Naive thymus-derived CD4-positive, alpha-beta T cell (primary cell): ENCODE results near the gene TERT. TPM values are rescaled to one million over a fixed set of nuclear protein-coding genes. Genes with fewer than 3 reads are reported as not detected.
A peak's percentile ranks its signal among the peaks of the same experiment; 100 is the strongest.

Experiments used
- ATAC-seq: fragments of 150-1000 bp; cut with Tn5 transposase; 2 replicates; pipeline ENCODE4 v1.10.0; 2021; ENCODE audit warnings: mild to moderate bottlenecking, moderate library complexity
- CTCF ChIA-PET: fragments of 350-600 bp; sonication (Branson Sonifier 250); formaldehyde crosslinking; loops from one replicate; lab custom pipeline; 2021; ENCODE audit warnings: antibody characterized with exemption; lab: Charles Lee
- POLR2A ChIA-PET: fragments of 350-600 bp; sonication (Branson Sonifier 250); formaldehyde crosslinking; loops from one replicate; lab custom pipeline; 2021; ENCODE audit warnings: antibody characterized with exemption, inconsistent platforms; lab: Charles Lee
- DNase-seq, 9 donors: peaks; one replicate each; pipeline versions ENCODE4 v3.0.0 to v3.0.0-alpha.2; 2020 to 2022; ENCODE audit warnings: mixed read lengths in 1 of 9
- H3K27ac ChIP-seq: one replicate; pipeline ENCODE4 v1.7.0; 2013; ENCODE audit warnings: mild to moderate bottlenecking, low read depth, low read length, moderate library complexity
- H3K27me3 ChIP-seq, 2 donors: one replicate each; pipeline ENCODE4 v1.7.0; 2013; ENCODE audit warnings: low read length in 2 of 2, mild to moderate bottlenecking in 2 of 2, moderate library complexity in 2 of 2; ENCODE audit not compliant: control insufficient read depth in 2 of 2, insufficient read depth in 2 of 2
- H3K36me3 ChIP-seq, 3 experiments: 1 replicate in 2 of 3; 2 replicates in 1 of 3; pipeline ENCODE4 v1.7.0; 2013; ENCODE audit warnings: low read length in 3 of 3, mild to moderate bottlenecking in 3 of 3, moderate library complexity in 1 of 3; ENCODE audit not compliant: insufficient read depth in 3 of 3, control insufficient read depth in 2 of 3
- H3K4me1 ChIP-seq, 2 donors: one replicate each; pipeline ENCODE4 v1.7.0; 2013; ENCODE audit warnings: low read length in 2 of 2, mild to moderate bottlenecking in 2 of 2, moderate library complexity in 1 of 2; ENCODE audit not compliant: control insufficient read depth in 2 of 2, insufficient read depth in 2 of 2
- H3K4me3 ChIP-seq: 2 replicates; pipeline ENCODE4 v1.7.0; 2013; ENCODE audit warnings: mild to moderate bottlenecking, low read length
- H3K9me3 ChIP-seq, 3 experiments: 1 replicate in 2 of 3; 2 replicates in 1 of 3; pipeline ENCODE4 v1.7.0; 2013; ENCODE audit warnings: low read length in 3 of 3; ENCODE audit not compliant: control insufficient read depth in 2 of 3
- H3K27ac Mint-ChIP-seq, 9 donors: one replicate each; pipeline ENCODE4 v1.8.0; 2020 to 2022; ENCODE audit warnings: mixed read lengths in 9 of 9, mild to moderate bottlenecking in 8 of 9, moderate library complexity in 5 of 9, inconsistent platforms in 2 of 9
- H3K27me3 Mint-ChIP-seq, 5 donors: one replicate each; pipeline ENCODE4 v1.8.0; 2021 to 2022; ENCODE audit warnings: mixed read lengths in 5 of 5, mild to moderate bottlenecking in 1 of 5
- H3K36me3 Mint-ChIP-seq, 5 donors: one replicate each; pipeline ENCODE4 v1.8.0; 2020 to 2022; ENCODE audit warnings: mixed read lengths in 5 of 5, mild to moderate bottlenecking in 3 of 5, inconsistent platforms in 1 of 5
- H3K4me1 Mint-ChIP-seq, 7 donors: one replicate each; pipeline ENCODE4 v1.8.0; 2020 to 2022; ENCODE audit warnings: mixed read lengths in 7 of 7, mild to moderate bottlenecking in 3 of 7, inconsistent platforms in 1 of 7
- H3K4me3 Mint-ChIP-seq, 10 donors: one replicate each; pipeline ENCODE4 v1.8.0; 2020 to 2022; ENCODE audit warnings: mild to moderate bottlenecking in 10 of 10, mixed read lengths in 10 of 10, moderate library complexity in 6 of 10, inconsistent platforms in 2 of 10
- H3K9me3 Mint-ChIP-seq, 11 donors: one replicate each; pipeline ENCODE4 v1.8.0; 2020 to 2022; ENCODE audit warnings: mixed read lengths in 11 of 11, mild to moderate bottlenecking in 4 of 11, inconsistent platforms in 1 of 11, moderate library complexity in 1 of 11
- intact Hi-C, 2 donors: fragments of 100-400 bp; cut with micrococcal nuclease; formaldehyde crosslinking; loops; one replicate each; pipeline ENCODE4 v1.15.1; 2023
- polyA plus RNA-seq, 2 donors: library from polyadenylated mRNA; unstranded; fragments of 300-500 nt; fragmentation: Illumina TruSeq; gene quantifications; one replicate each; pipeline ENCODE4 v1.2.3, GENCODE V29; 2021
- total RNA-seq, 6 experiments: library from RNA in 5 of 6; stranded (reverse) in 5 of 6; gene quantifications; 1 replicate in 5 of 6; 2 replicates in 1 of 6; pipeline ENCODE4 v1.2.3 and lab custom pipeline; 2021 to 2026

The TERT gene
- total and polyA plus RNA-seq, 7 experiments from 2014 or later = 0.13 to 3.3 (median 1.3) TPM; not detected in 1

DNA sequence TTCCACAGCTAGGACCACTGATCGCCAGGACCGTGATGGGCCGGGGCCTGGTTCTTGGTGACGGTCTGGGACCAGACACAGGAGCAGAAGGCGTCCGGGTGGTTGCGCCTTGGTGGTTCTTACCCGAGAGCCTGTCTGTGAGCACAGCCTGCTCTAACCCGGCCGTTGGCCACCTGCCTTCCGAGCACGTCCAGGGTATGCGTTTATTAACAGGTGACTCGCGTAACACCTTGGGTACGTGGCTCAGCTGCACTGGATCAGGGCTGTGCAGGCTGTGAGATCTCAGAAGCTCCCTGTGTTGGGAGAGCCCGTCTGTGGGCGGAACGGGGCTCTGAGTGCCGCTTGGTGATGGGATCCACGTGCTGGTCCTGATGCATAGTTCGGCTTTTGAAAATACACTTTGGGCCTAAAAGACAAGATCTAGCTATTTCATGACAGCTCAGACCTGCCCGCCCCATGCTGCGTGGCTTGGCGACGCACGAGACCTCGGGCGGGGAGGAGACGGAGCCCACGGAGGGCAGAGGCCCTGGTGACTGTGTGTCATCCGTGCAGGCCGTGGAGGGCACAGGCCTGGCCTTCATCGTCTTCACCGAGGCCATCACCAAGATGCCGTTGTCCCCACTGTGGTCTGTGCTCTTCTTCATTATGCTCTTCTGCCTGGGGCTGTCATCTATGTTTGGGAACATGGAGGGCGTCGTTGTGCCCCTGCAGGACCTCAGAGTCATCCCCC lies 76.4 kb downstream of the TERT start:
- H3K27me3 Mint-ChIP-seq = peaks cover 0 to 4% (median 0%) of the 10 kb centered on the region in 5 donors
- DNase-seq (no peak), ATAC-seq (no peak)
- H3K9me3 ChIP-seq = no peaks in the 10 kb centered on the region
- H3K9me3 Mint-ChIP-seq = peaks cover 0 to 3% (median 0%) of the 10 kb centered on the region in 11 donors
- peak overlapping the region in 1 of 9 donors; percentile 18 for H3K27ac Mint-ChIP-seq
- H3K36me3 ChIP-seq = no peaks in the 10 kb centered on the region
- ChIA-PET POLR2A (no interaction called here), CTCF (interaction anchor here (1.0 kb wide), 1 partner anchor 9 kb away, joined by 4 read pairs; no protein-coding TSS in a partner anchor)
- no peak overlapping the region for H3K4me3 ChIP-seq
- peaks cover 0 to 6% (median 4%) of the 10 kb centered on the region in 7 donors for H3K4me1 Mint-ChIP-seq
- H3K27me3 ChIP-seq = no peaks in the 10 kb centered on the region
- no peaks in the 10 kb centered on the region for H3K36me3 Mint-ChIP-seq
- no peak overlapping the region for H3K27ac ChIP-seq
- intact Hi-C loops = no loop called here
- no peaks in the 10 kb centered on the region for H3K4me1 ChIP-seq
- no peak overlapping the region for H3K4me3 Mint-ChIP-seq

DNA sequence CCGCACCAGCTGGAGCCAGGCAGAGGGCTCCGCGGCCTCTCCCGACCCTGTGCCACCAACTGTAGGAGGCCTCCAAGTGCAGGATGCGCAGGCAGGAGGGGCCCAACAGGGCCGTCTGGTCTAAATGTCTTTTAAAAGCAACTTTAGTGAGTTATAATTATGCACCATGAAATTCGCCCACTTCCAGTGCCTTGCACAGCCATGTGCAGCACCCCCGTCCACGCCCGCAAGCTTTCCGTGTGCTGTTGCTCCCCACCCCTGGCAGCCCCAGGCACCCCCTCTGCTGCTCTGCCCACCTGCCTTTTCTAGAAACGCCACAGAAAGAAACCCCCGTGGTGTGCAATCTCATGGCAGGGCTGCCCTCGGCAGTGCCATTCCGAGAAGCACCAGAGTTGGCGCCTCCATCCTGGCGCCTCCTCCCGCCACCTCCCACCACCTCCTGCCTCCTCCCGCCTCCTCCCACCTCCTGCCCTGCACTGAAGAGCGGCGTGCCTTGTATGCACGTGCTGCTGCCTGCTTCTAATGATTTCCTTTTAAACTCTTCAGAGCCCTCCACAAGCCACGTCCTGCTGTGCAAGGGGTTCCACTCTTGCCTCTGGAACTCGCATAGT lies 77.2 kb downstream of the TERT start:
- intact Hi-C loops = no loop called here
- Histone ChIP-seq H3K9me3 (no peaks in the 10 kb centered on the region), H3K36me3 (no peaks in the 10 kb centered on the region), H3K4me1 (no peaks in the 10 kb centered on the region), H3K27ac (no peak overlapping the region), H3K4me3 (no peak overlapping the region), H3K27me3 (no peaks in the 10 kb centered on the region)
- Mint-ChIP-seq H3K4me3 (no peak overlapping the region), H3K4me1 (peaks cover 0 to 6% (median 4%) of the 10 kb centered on the region in 7 donors), H3K36me3 (no peaks in the 10 kb centered on the region), H3K9me3 (peaks cover 0 to 3% (median 0%) of the 10 kb centered on the region in 11 donors), H3K27ac (no peak overlapping the region), H3K27me3 (peaks cover 0 to 4% (median 0%) of the 10 kb centered on the region in 5 donors)
- ChIA-PET POLR2A (no interaction called here), CTCF (interaction anchor here (1.1 kb wide), 1 partner anchor 356 kb away, joined by 3 read pairs; no protein-coding TSS in a partner anchor)
- ATAC-seq (no peak), DNase-seq (peak in 2 of 9 donors; percentile 9 to 16)

DNA sequence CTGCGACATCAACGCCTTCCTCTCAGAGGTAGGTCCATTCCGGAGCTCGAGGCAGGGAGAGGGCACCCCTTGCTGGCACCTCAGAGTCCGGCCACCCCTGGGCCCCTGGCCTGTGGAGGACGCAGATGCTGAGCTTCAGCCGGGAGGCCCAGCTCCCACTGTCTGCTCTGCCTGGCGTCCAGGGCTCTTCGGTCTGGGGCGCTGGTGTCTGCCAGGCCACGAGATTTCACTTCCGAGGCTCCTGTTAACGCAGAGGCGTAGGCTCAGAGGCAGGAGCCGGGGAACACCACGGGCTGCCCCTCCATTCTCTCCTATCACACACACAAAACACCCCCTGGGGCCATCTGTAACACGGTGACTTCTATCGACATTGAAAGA lies 78.0 kb downstream of the TERT start:
- peaks cover 0 to 4% (median 0%) of the 10 kb centered on the region in 5 donors for H3K27me3 Mint-ChIP-seq
- ChIA-PET CTCF (interaction anchor here (1.1 kb wide), 1 partner anchor 355 kb away, joined by 3 read pairs; no protein-coding TSS in a partner anchor), POLR2A (no interaction called here)

DNA sequence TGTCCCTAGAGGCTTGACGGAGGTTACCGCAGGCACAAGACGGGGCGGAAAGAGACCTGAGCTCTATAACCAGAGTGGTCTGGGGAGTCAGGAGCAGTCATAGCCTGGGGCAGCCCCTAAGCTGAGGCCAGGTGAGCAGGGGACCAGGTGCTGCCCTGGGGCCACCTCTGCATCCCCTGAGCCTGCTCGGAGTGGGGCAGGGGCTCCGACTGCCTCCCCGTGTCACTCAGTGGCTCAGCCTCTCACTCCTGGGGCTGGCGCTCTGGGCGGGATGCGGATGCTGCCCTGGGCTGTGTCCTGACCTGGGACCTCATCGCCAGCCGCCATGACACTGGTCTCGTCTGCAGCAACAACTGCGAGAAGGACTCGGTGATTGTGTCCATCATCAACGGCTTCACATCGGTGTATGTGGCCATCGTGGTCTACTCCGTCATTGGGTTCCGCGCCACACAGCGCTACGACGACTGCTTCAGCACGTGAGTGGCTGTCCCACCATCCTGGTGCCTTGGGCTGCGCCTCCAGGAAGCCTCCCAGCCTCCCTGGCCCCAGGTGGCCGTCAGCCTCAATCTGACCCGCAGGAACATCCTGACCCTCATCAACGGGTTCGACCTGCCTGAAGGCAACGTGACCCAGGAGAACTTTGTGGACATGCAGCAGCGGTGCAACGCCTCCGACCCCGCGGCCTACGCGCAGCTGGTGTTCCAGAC lies 78.5 kb downstream of the TERT start:
- ChIA-PET CTCF (interaction anchor here (1.1 kb wide), 2 partner anchors 35 to 354 kb away, joined by 3 read pairs; no protein-coding TSS in a partner anchor), POLR2A (no interaction called here)
- Mint-ChIP-seq H3K9me3 (no peaks in the 10 kb centered on the region), H3K36me3 (no peaks in the 10 kb centered on the region), H3K4me3 (no peak overlapping the region), H3K27me3 (peaks cover 0 to 4% (median 0%) of the 10 kb centered on the region in 5 donors), H3K4me1 (peaks cover 0 to 6% (median 4%) of the 10 kb centered on the region in 7 donors), H3K27ac (no peak overlapping the region)
- Histone ChIP-seq H3K9me3 (no peaks in the 10 kb centered on the region), H3K27ac (no peak overlapping the region), H3K4me3 (no peak overlapping the region), H3K4me1 (no peaks in the 10 kb centered on the region), H3K27me3 (no peaks in the 10 kb centered on the region), H3K36me3 (no peaks in the 10 kb centered on the region)
- DNase-seq (no peak), ATAC-seq (no peak)
- intact Hi-C loops = no loop called here

More for the DNA sequence above, 78.0 kb downstream of the TERT start:
- H3K9me3 Mint-ChIP-seq = no peaks in the 10 kb centered on the region
- no peaks in the 10 kb centered on the region for H3K4me1 ChIP-seq
- H3K4me3 ChIP-seq = no peak overlapping the region
- no peaks in the 10 kb centered on the region for H3K27me3 ChIP-seq
- no peak overlapping the region for H3K27ac ChIP-seq
- H3K4me3 Mint-ChIP-seq = no peak overlapping the region
- H3K27ac Mint-ChIP-seq = no peak overlapping the region
- DNase-seq (no peak), ATAC-seq (no peak)
- H3K9me3 ChIP-seq = no peaks in the 10 kb centered on the region
- H3K36me3 Mint-ChIP-seq = no peaks in the 10 kb centered on the region
- intact Hi-C loops = no loop called here
- H3K4me1 Mint-ChIP-seq = peaks cover 0 to 6% (median 4%) of the 10 kb centered on the region in 7 donors
- no peaks in the 10 kb centered on the region for H3K36me3 ChIP-seq

DNA sequence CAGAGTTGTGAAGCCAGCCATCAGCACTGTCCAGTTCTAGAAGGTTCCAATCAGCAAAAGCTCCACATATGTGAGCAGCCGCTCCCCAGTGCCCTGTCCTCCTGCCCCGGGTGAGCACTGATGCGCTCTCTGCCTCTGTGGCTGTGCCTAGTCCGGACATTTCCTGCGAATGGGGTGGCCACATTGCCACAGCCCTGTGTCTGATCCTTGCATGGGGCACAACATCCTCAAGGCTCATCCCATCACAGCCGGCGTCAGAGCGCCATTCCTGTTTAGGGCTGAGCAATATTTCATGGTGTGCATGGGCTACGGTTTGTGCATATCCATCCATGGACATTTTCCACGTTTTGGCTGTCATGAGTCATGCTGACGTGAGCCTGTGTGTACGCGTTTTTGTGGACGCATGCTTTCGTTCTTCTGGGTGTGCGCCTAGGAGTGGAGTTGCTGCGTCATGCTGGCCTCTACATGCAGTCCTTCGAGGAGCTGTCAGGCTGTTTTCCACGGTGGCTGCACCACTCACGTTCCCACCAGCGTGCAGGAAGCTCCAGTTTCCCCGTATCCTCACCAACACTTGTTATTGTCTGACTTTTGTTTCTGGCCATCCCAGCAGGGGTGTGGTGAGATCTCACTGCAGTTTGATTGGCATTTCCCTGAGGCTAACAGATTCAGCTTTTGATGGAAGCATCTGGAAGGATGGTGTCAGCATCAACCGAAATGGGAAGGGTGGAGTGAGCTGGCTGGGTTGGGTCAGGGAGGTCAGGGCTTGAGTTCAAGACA lies 79.4 kb downstream of the TERT start:
- Mint-ChIP-seq H3K36me3 (no peaks in the 10 kb centered on the region), H3K27ac (peak overlapping the region in 1 of 9 donors; percentile 46), H3K4me1 (peaks cover 0 to 6% (median 4%) of the 10 kb centered on the region in 7 donors), H3K4me3 (no peak overlapping the region), H3K27me3 (peaks cover 0 to 4% (median 0%) of the 10 kb centered on the region in 5 donors), H3K9me3 (no peaks in the 10 kb centered on the region)
- ATAC-seq = no peak
- Histone ChIP-seq H3K4me3 (no peak overlapping the region), H3K4me1 (no peaks in the 10 kb centered on the region), H3K36me3 (no peaks in the 10 kb centered on the region), H3K9me3 (no peaks in the 10 kb centered on the region), H3K27me3 (no peaks in the 10 kb centered on the region), H3K27ac (no peak overlapping the region)
- ChIA-PET POLR2A (no interaction called here), CTCF (interaction anchor here (1.1 kb wide), 1 partner anchor 35 kb away, joined by 3 read pairs; no protein-coding TSS in a partner anchor)
- intact Hi-C loops = no loop called here
- no peak for DNase-seq

DNA sequence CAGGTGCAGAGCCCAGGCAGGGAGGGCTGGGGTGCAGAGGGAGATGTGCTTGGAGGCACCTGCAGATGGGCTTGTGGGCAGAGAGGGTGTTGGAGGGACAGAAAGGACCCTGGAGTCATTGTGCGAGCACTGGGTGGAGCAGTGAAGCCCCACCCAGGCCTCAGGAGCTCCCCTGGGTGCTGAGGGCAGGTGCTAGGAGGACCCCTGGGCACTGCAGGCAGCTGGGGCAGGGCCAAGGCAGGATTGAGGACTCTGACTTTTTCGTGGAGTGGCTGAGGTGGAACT lies 80.0 kb downstream of the TERT start:
- no peaks in the 10 kb centered on the region for H3K27me3 ChIP-seq
- Mint-ChIP-seq H3K36me3 (no peaks in the 10 kb centered on the region), H3K4me3 (no peak overlapping the region), H3K9me3 (no peaks in the 10 kb centered on the region), H3K27ac (no peak overlapping the region), H3K4me1 (peaks cover 0 to 6% (median 4%) of the 10 kb centered on the region in 7 donors), H3K27me3 (peaks cover 0 to 4% (median 0%) of the 10 kb centered on the region in 5 donors)
- H3K4me1 ChIP-seq = no peaks in the 10 kb centered on the region
- DNase-seq (no peak), ATAC-seq (no peak)
- intact Hi-C loops = no loop called here
- no peaks in the 10 kb centered on the region for H3K9me3 ChIP-seq
- no peak overlapping the region for H3K4me3 ChIP-seq
- ChIA-PET CTCF (no interaction called here), POLR2A (no interaction called here)
- H3K27ac ChIP-seq = no peak overlapping the region
- H3K36me3 ChIP-seq = no peaks in the 10 kb centered on the region
